ENCODE measurements around the gene AP2S1.

Gene AP2S1

DNA sequence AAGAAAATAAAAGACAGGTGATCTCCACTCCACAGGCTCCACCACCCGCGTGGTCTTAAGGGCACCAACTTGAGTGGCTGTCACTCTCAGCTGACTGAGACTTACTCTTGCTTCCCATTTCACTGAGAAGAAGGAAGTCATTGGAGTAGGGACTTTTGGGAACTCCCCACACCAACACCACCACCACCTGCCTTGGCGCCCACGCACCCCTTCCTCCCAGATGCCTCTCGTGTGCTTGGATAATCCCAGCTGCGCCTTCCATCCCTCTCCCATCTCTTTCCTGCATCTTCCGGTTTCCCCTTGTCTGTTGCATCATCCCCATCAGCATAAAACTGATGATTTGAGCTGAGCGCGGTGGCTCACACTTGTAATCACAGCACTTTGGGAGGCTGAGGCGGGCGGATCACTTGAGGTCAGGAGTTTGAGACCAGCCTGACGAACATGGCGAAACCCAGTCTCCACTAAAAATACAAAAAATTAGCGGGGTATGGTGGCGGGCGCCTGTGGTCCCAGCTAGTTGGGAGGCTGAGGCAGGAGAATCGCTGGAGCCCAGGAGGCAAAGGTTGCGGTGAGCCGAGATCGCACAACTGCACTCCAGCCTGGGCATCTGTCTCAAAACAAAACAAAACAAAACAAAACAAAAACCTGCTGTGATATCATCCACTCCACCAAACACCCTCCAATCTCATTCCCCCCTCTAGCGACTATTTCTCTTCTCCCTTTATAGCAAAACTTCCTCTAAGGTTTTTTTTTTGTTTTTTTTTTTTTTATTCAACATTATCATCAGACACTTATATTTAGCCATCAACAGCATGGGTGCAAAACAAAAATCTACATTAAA, 25.5 kb downstream of the AP2S1 start:
- TF ChIP-seq FOXP2 (optimal IDR thresholded peaks at IDR 0.05; ENCODE audit: borderline replicate concordance, extremely low read depth, extremely low read length, insufficient read depth) (no peak), SIN3A (IDR thresholded peaks at IDR 0.05; ENCODE audit: borderline replicate concordance, insufficient read depth, low read length) (no peak), TAF1 (IDR thresholded peaks at IDR 0.05; ENCODE audit: borderline replicate concordance, insufficient read depth, low read length) (no peak), POLR2AphosphoS5 (IDR thresholded peaks at IDR 0.05; ENCODE audit: low read depth, low read length) (no peak)
- TF ChIP-seq, protein P1, sequence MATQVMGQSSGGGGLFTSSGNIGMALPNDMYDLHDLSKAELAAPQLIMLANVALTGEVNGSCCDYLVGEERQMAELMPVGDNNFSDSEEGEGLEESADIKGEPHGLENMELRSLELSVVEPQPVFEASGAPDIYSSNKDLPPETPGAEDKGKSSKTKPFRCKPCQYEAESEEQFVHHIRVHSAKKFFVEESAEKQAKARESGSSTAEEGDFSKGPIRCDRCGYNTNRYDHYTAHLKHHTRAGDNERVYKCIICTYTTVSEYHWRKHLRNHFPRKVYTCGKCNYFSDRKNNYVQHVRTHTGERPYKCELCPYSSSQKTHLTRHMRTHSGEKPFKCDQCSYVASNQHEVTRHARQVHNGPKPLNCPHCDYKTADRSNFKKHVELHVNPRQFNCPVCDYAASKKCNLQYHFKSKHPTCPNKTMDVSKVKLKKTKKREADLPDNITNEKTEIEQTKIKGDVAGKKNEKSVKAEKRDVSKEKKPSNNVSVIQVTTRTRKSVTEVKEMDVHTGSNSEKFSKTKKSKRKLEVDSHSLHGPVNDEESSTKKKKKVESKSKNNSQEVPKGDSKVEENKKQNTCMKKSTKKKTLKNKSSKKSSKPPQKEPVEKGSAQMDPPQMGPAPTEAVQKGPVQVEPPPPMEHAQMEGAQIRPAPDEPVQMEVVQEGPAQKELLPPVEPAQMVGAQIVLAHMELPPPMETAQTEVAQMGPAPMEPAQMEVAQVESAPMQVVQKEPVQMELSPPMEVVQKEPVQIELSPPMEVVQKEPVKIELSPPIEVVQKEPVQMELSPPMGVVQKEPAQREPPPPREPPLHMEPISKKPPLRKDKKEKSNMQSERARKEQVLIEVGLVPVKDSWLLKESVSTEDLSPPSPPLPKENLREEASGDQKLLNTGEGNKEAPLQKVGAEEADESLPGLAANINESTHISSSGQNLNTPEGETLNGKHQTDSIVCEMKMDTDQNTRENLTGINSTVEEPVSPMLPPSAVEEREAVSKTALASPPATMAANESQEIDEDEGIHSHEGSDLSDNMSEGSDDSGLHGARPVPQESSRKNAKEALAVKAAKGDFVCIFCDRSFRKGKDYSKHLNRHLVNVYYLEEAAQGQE (IDR thresholded peaks at IDR 0.05; ENCODE audit: insufficient read depth in 1 of 2, low read depth in 2 of 2, low read length in 2 of 2), result no peak

GRCh38 chr19:46823049-46823448, 27.6 kb downstream of the AP2S1 start:
- TF ChIP-seq FOXP2 (optimal IDR thresholded peaks at IDR 0.05; ENCODE audit: borderline replicate concordance, extremely low read depth, extremely low read length, insufficient read depth), result no peak
- TF ChIP-seq, protein P1 (IDR thresholded peaks at IDR 0.05; ENCODE audit: insufficient read depth in 1 of 2, low read depth in 2 of 2, low read length in 2 of 2), result no peak
- no peak for TF ChIP-seq TAF1 (IDR thresholded peaks at IDR 0.05; ENCODE audit: borderline replicate concordance, insufficient read depth, low read length)
- no peak for TF ChIP-seq POLR2AphosphoS5 (IDR thresholded peaks at IDR 0.05; ENCODE audit: low read depth, low read length)
- TF ChIP-seq SIN3A (IDR thresholded peaks at IDR 0.05; ENCODE audit: borderline replicate concordance, insufficient read depth, low read length), result no peak

DNA sequence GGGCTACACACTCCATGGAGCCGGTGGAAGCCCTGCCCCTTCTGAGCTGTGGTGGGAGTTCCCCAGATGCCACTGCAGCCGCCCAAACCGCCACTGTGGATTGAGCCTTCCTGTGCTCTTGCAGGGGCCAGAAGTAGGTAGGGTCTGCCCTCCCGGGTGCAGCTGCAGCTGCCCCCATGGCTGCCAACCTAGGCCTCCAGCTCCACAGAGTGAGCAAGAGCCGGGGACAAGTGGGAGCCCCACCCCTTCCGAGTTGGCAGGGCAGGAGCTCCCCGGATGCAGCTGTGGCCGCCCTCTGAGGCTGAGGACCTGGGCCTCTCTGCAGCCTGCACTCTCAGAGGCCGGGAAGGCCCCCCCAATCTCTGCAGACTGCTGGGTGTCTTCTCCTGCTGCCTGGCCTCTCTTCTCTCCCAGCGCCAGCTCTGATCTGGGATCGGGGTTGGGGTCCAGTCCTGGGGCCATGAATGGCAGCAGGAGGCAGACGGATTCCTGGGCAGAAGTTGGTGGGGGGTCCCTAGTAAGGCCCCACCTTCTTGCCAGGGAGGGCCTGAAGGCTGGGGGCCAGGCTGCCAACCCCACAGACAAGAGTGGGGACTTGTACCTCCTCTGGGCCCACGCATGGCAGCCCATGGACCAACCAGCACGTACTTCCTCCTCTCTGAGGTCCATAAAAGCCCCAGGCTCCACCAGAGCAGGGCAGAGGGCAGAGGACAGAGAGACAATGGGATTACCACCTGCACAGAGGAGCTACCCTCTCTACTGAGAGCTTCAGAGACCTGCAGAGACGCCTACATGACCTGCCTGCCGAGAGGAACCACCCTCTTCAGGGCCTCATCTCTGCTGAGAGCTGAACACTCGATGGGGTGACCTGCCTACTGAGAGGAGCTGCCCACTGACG, 28.9 kb downstream of the AP2S1 start:
- TF ChIP-seq POLR2AphosphoS5 (IDR thresholded peaks at IDR 0.05; ENCODE audit: low read depth, low read length), result no peak
- TF ChIP-seq TAF1 (IDR thresholded peaks at IDR 0.05; ENCODE audit: borderline replicate concordance, insufficient read depth, low read length), result no peak
- TF ChIP-seq SIN3A (IDR thresholded peaks at IDR 0.05; ENCODE audit: borderline replicate concordance, insufficient read depth, low read length), result no peak
- TF ChIP-seq, protein P1 (IDR thresholded peaks at IDR 0.05; ENCODE audit: insufficient read depth in 1 of 2, low read depth in 2 of 2, low read length in 2 of 2), result no peak
- no peak for TF ChIP-seq FOXP2 (optimal IDR thresholded peaks at IDR 0.05; ENCODE audit: borderline replicate concordance, extremely low read depth, extremely low read length, insufficient read depth)

GRCh38 chr19:46818812-46819211, 31.8 kb downstream of the AP2S1 start:
- no peak for TF ChIP-seq POLR2AphosphoS5 (IDR thresholded peaks at IDR 0.05; ENCODE audit: low read depth, low read length)
- TF ChIP-seq SIN3A (IDR thresholded peaks at IDR 0.05; ENCODE audit: borderline replicate concordance, insufficient read depth, low read length), result no peak
- no peak for TF ChIP-seq FOXP2 (optimal IDR thresholded peaks at IDR 0.05; ENCODE audit: borderline replicate concordance, extremely low read depth, extremely low read length, insufficient read depth)
- TF ChIP-seq, protein P1 (IDR thresholded peaks at IDR 0.05; ENCODE audit: insufficient read depth in 1 of 2, low read depth in 2 of 2, low read length in 2 of 2), result no peak
- TF ChIP-seq TAF1 (IDR thresholded peaks at IDR 0.05; ENCODE audit: borderline replicate concordance, insufficient read depth, low read length), result no peak

Measured in PFSK-1 (cell line).